CD4-positive, alpha-beta T cell (primary cell): ENCODE measurements around the gene IGFBP1. TPM values are rescaled to one million over a fixed set of nuclear protein-coding genes. Genes with fewer than 3 reads are reported as not detected.

Source experiments
- ATAC-seq: fragments of 200-7000 bp; cut with Tn5 transposase; one replicate; pipeline ENCODE4 v1.10.0; 2022; ENCODE audit warnings: mild to moderate bottlenecking; ENCODE audit not compliant: poor library complexity
- CTCF ChIA-PET: fragments of 350-600 bp; sonication (Branson Sonifier 250); formaldehyde crosslinking; loops from one replicate; lab custom pipeline; 2021; ENCODE audit warnings: antibody characterized with exemption, inconsistent platforms; lab: Charles Lee
- POLR2A ChIA-PET: fragments of 350-600 bp; sonication (Branson Sonifier 250); formaldehyde crosslinking; loops from one replicate; lab custom pipeline; 2021; ENCODE audit warnings: antibody characterized with exemption, inconsistent platforms; lab: Charles Lee
- DNase-seq, 14 experiments: peaks; one replicate each; pipeline ENCODE4 v3.0.0-alpha.2; 2013 to 2020; ENCODE audit warnings: mixed read lengths in 2 of 14
- H3K27ac ChIP-seq, 2 donors: one replicate each; pipeline versions ENCODE4 v1.5.1 to v1.7.0; 2013; ENCODE audit warnings: low read length in 2 of 2, low read depth in 1 of 2, mild to moderate bottlenecking in 1 of 2
- H3K27me3 ChIP-seq, 2 experiments: 1 replicate in 1 of 2; 2 replicates in 1 of 2; pipeline versions ENCODE4 v1.6.1 to v1.7.0; 2013; ENCODE audit warnings: low read length in 2 of 2, control low read depth in 1 of 2, mild to moderate bottlenecking in 1 of 2, moderate library complexity in 1 of 2; ENCODE audit not compliant: insufficient read depth in 2 of 2, control insufficient read depth in 1 of 2
- H3K36me3 ChIP-seq: one replicate; pipeline ENCODE4 v1.6.1; 2013; ENCODE audit warnings: low read length, control low read depth; ENCODE audit not compliant: insufficient read depth
- H3K4me1 ChIP-seq: one replicate; pipeline ENCODE4 v1.6.1; 2013; ENCODE audit warnings: low read length, control low read depth; ENCODE audit not compliant: insufficient read depth
- H3K4me3 ChIP-seq: one replicate; pipeline ENCODE4 v1.5.1; 2013; ENCODE audit warnings: mild to moderate bottlenecking, low read length, moderate library complexity
- H3K9me3 ChIP-seq, 2 experiments: 1 replicate in 1 of 2; 2 replicates in 1 of 2; pipeline versions ENCODE4 v1.6.1 to v1.7.0; 2013; ENCODE audit warnings: low read length in 2 of 2, mild to moderate bottlenecking in 2 of 2, control low read depth in 1 of 2, moderate library complexity in 1 of 2; ENCODE audit not compliant: control insufficient read depth in 1 of 2, insufficient read depth in 1 of 2
- H3K27ac Mint-ChIP-seq: one replicate; pipeline ENCODE4 v1.8.0; 2020; ENCODE audit warnings: mixed read lengths
- H3K27me3 Mint-ChIP-seq: one replicate; pipeline ENCODE4 v1.8.0; 2021; ENCODE audit warnings: mixed read lengths
- H3K36me3 Mint-ChIP-seq: one replicate; pipeline ENCODE4 v1.8.0; 2021; ENCODE audit warnings: low read depth, mixed read lengths
- H3K4me1 Mint-ChIP-seq: one replicate; pipeline ENCODE4 v1.8.0; 2021; ENCODE audit warnings: low read depth, mixed read lengths
- H3K4me3 Mint-ChIP-seq: one replicate; pipeline ENCODE4 v1.8.0; 2020; ENCODE audit warnings: mild to moderate bottlenecking, mixed read lengths
- H3K9me3 Mint-ChIP-seq: one replicate; pipeline ENCODE4 v1.8.0; 2020; ENCODE audit warnings: mixed read lengths
- intact Hi-C, 2 experiments: fragments of 100-400 bp; cut with DNase I in 1 of 2; cut with micrococcal nuclease in 1 of 2; formaldehyde crosslinking; loops; one replicate each; pipeline versions ENCODE4 v1.15.1 to v1.9.0; 2023 to 2025; cut with DNase I, micrococcal nuclease
- total RNA-seq, 174 experiments: library from RNA in 2 of 174; stranded (reverse) in 2 of 174; gene quantifications; one replicate each; pipeline ENCODE4 v1.2.3 and lab custom pipeline; 2021 to 2026
- TF ChIP-seq, protein P1 (sequence below): fragments of 200-600 bp; IDR thresholded peaks from one replicate; pipeline ENCODE4 v1.8.0; 2022; ENCODE audit warnings: antibody characterized with exemption, mild to moderate bottlenecking

Gene IGFBP1
- total RNA-seq, 2 experiments from 2014 or later: not detected

DNA sequence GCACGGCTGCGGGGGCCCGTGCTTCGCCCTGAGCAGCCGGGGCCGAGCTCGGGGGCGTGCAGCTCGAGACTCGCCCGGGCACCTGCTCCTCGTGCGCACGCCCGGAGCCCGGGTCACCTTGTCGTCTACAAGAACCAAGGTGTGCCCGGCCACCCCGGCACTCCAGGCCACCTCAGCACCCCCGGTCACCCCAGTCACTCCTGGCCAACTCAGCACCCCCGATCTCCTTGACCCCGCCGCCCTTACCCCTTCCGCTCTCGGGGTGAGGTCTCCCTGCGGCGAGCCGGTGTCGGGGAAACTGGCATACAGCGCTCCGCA lies 33.1 kb downstream of the IGFBP1 start:
- Histone ChIP-seq H3K27ac (no peak overlapping the region), H3K4me1 (peaks cover 33% of the 10 kb centered on the region), H3K36me3 (no peaks in the 10 kb centered on the region), H3K9me3 (peaks cover 0 to 4% of the 10 kb centered on the region in 2 experiments), H3K4me3 (no peak overlapping the region), H3K27me3 (peaks cover 38 to 63% of the 10 kb centered on the region in 2 experiments)
- Mint-ChIP-seq H3K36me3 (no peaks in the 10 kb centered on the region), H3K4me1 (peaks cover 19% of the 10 kb centered on the region), H3K27me3 (peaks cover 86% of the 10 kb centered on the region), H3K4me3 (peak overlapping the region; percentile 12), H3K27ac (no peak overlapping the region), H3K9me3 (no peaks in the 10 kb centered on the region)
- POLR2A ChIA-PET: interaction anchor here (1.0 to 1.9 kb wide), 2 partner anchors 19 to 153 kb away, joined by 3 to 6 read pairs; no protein-coding TSS in a partner anchor
- ATAC-seq (no peak), DNase-seq (no peak)
- TF ChIP-seq, protein P1, sequence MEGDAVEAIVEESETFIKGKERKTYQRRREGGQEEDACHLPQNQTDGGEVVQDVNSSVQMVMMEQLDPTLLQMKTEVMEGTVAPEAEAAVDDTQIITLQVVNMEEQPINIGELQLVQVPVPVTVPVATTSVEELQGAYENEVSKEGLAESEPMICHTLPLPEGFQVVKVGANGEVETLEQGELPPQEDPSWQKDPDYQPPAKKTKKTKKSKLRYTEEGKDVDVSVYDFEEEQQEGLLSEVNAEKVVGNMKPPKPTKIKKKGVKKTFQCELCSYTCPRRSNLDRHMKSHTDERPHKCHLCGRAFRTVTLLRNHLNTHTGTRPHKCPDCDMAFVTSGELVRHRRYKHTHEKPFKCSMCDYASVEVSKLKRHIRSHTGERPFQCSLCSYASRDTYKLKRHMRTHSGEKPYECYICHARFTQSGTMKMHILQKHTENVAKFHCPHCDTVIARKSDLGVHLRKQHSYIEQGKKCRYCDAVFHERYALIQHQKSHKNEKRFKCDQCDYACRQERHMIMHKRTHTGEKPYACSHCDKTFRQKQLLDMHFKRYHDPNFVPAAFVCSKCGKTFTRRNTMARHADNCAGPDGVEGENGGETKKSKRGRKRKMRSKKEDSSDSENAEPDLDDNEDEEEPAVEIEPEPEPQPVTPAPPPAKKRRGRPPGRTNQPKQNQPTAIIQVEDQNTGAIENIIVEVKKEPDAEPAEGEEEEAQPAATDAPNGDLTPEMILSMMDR: no peak
- CTCF ChIA-PET: no interaction called here
- intact Hi-C loops: no loop called here

- peaks cover 38 to 61% of the 10 kb centered on the region in 2 experiments for H3K27me3 ChIP-seq
Measured at GRCh38 chr7:45921699-45922519, 33.6 kb downstream of the IGFBP1 start.

GRCh38 chr7:45922810-45923209 lies 34.5 kb downstream of the IGFBP1 start:
- no peaks in the 10 kb centered on the region for H3K9me3 Mint-ChIP-seq
- H3K27me3 Mint-ChIP-seq: peaks cover 71% of the 10 kb centered on the region
- no peaks in the 10 kb centered on the region for H3K36me3 Mint-ChIP-seq
- CTCF ChIA-PET: interaction anchor here (0.8 kb wide), 1 partner anchor 8 kb away, joined by 3 read pairs; no protein-coding TSS in a partner anchor
- TF ChIP-seq, protein P1: no peak
- intact Hi-C loops: loop anchor here in 1 of 2 experiments (1.0 kb wide), 1 partner anchor 1162 kb away; no protein-coding TSS in a partner anchor
- H3K4me1 Mint-ChIP-seq: peaks cover 19% of the 10 kb centered on the region
- Histone ChIP-seq H3K27ac (no peak overlapping the region), H3K36me3 (no peaks in the 10 kb centered on the region), H3K4me3 (peak overlapping the region; percentile 13), H3K9me3 (peaks cover 0 to 4% of the 10 kb centered on the region in 2 experiments), H3K4me1 (peaks cover 29% of the 10 kb centered on the region), H3K27me3 (peaks cover 37 to 52% of the 10 kb centered on the region in 2 experiments)
- H3K27ac Mint-ChIP-seq: peak overlapping the region; percentile 67
- ATAC-seq (peak; percentile 43), DNase-seq (peak in 5 of 14 experiments; percentile 5 to 61 (median 29))
- POLR2A ChIA-PET: interaction anchor here (1.0 kb wide), 1 partner anchor 1154 kb away, joined by 3 read pairs; no protein-coding TSS in a partner anchor
- peak overlapping the region; percentile 30 for H3K4me3 Mint-ChIP-seq

More at GRCh38 chr7:45921699-45922519, 33.6 kb downstream of the IGFBP1 start:
- Histone ChIP-seq H3K27ac (no peak overlapping the region), H3K36me3 (no peaks in the 10 kb centered on the region), H3K9me3 (peaks cover 0 to 4% of the 10 kb centered on the region in 2 experiments), H3K4me3 (no peak overlapping the region), H3K4me1 (peaks cover 33% of the 10 kb centered on the region)
- H3K36me3 Mint-ChIP-seq: no peaks in the 10 kb centered on the region
- TF ChIP-seq, protein P1: no peak
- H3K27ac Mint-ChIP-seq: peak overlapping the region; percentile 67
- peaks cover 80% of the 10 kb centered on the region for H3K27me3 Mint-ChIP-seq
- H3K4me1 Mint-ChIP-seq: peaks cover 19% of the 10 kb centered on the region
- CTCF ChIA-PET: interaction anchor here (0.8 kb wide), 1 partner anchor 9 kb away, joined by 3 read pairs; no protein-coding TSS in a partner anchor
- intact Hi-C loops: no loop called here
- no peaks in the 10 kb centered on the region for H3K9me3 Mint-ChIP-seq
- POLR2A ChIA-PET: interaction anchor here (1.0 to 1.9 kb wide), 3 partner anchors 18 to 1155 kb away, joined by 3 to 6 read pairs (median 3); no protein-coding TSS in a partner anchor
- DNase-seq (peak in 5 of 14 experiments; percentile 11 to 51 (median 33)), ATAC-seq (no peak)
- peak overlapping the region; percentile 28 for H3K4me3 Mint-ChIP-seq
